ENCODE results near the gene PLSCR5.
A peak's percentile ranks its signal among the peaks of the same experiment; 100 is the strongest.

Gene PLSCR5

GRCh38 chr3:146577662-146578061 is 27.5 kb downstream of the PLSCR5 start:
- TF ChIP-seq CTCF (IDR thresholded peaks at IDR 0.05; ENCODE audit: low read depth, low read length) = peak; percentile 15
- H3K4me3 ChIP-seq (replicated peaks in 1 of 2; ENCODE audit: low read depth in 2 of 2, low read length in 2 of 2) = no peak overlapping the region
- DNase-seq (ENCODE audit: low read depth in 2 of 2) = peak; percentile 83 to 84

- H3K4me3 ChIP-seq (replicated peaks in 1 of 2; ENCODE audit: low read depth in 2 of 2, low read length in 2 of 2) = no peak overlapping the region
- TF ChIP-seq CTCF (IDR thresholded peaks at IDR 0.05; ENCODE audit: low read depth, low read length) = no peak
- DNase-seq (ENCODE audit: low read depth in 2 of 2) = no peak
These were observed 29.5 kb downstream of the PLSCR5 start for GRCh38 chr3:146575636-146576035.

- no peak for TF ChIP-seq CTCF (IDR thresholded peaks at IDR 0.05; ENCODE audit: low read depth, low read length)
- DNase-seq (ENCODE audit: low read depth in 2 of 2) = no peak
- H3K4me3 ChIP-seq (replicated peaks in 1 of 2; ENCODE audit: low read depth in 2 of 2, low read length in 2 of 2) = no peak overlapping the region
These were observed 31.0 kb downstream of the PLSCR5 start for GRCh38 chr3:146574173-146574572.

- no peak for DNase-seq (ENCODE audit: low read depth in 2 of 2)
- no peak for TF ChIP-seq CTCF (IDR thresholded peaks at IDR 0.05; ENCODE audit: low read depth, low read length)
These were observed 35.8 kb downstream of the PLSCR5 start for GRCh38 chr3:146569314-146569713.

GRCh38 chr3:146566138-146566537 is 39.0 kb downstream of the PLSCR5 start:
- DNase-seq (ENCODE audit: low read depth in 2 of 2) = no peak
- TF ChIP-seq CTCF (IDR thresholded peaks at IDR 0.05; ENCODE audit: low read depth, low read length) = no peak
- H3K4me3 ChIP-seq (replicated peaks in 1 of 2; ENCODE audit: low read depth in 2 of 2, low read length in 2 of 2) = no peak overlapping the region

More at GRCh38 chr3:146569314-146569713, 35.8 kb downstream of the PLSCR5 start:
- no peak overlapping the region for H3K4me3 ChIP-seq (replicated peaks in 1 of 2; ENCODE audit: low read depth in 2 of 2, low read length in 2 of 2)

GRCh38 chr3:146561879-146562278 is 43.3 kb downstream of the PLSCR5 start:
- TF ChIP-seq CTCF (IDR thresholded peaks at IDR 0.05; ENCODE audit: low read depth, low read length) = no peak
- no peak for DNase-seq (ENCODE audit: low read depth in 2 of 2)
- H3K4me3 ChIP-seq (replicated peaks in 1 of 2; ENCODE audit: low read depth in 2 of 2, low read length in 2 of 2) = no peak overlapping the region

- no peak for DNase-seq (ENCODE audit: low read depth in 2 of 2)
- no peak for TF ChIP-seq CTCF (IDR thresholded peaks at IDR 0.05; ENCODE audit: low read depth, low read length)
- no peak overlapping the region for H3K4me3 ChIP-seq (replicated peaks in 1 of 2; ENCODE audit: low read depth in 2 of 2, low read length in 2 of 2)
These were observed 43.7 kb downstream of the PLSCR5 start for GRCh38 chr3:146561463-146561862.

Measured in cardiac fibroblast (primary cell).